IMR-90 (cell line): ENCODE results near the gene RAP1GAP2. TPM values are rescaled to one million over a fixed set of nuclear protein-coding genes. Genes with fewer than 3 reads are reported as not detected.

Source experiments
- ATAC-seq: fragments of 200-7000 bp; cut with Tn5 transposase; 2 replicates; pipeline ENCODE4 v1.9.1; 2020; ENCODE audit warnings: low read depth, mild to moderate bottlenecking, moderate library complexity
- BruUV-seq: library from RNA; stranded (reverse); fragments of 400-500 nt; replicated peaks from 2 replicates; lab custom pipeline; 2021; lab: Mats Ljungman, UMichigan
- CTCF ChIA-PET: fragments of 300-600 bp; formaldehyde crosslinking; extraction: SDS; loops from one replicate; lab custom pipeline; 2021; ENCODE audit warnings: antibody characterized with exemption; lab: Yijun Ruan, JAX
- POLR2A ChIA-PET: fragments of 300-600 bp; sonication (Branson Sonifier 250); formaldehyde crosslinking; loops from one replicate; lab custom pipeline; 2022; ENCODE audit warnings: antibody characterized with exemption; ENCODE audit not compliant: unreplicated experiment; lab: Charles Lee
- DNase-seq: peaks from one replicate; pipeline ENCODE4 v3.0.0; 2013
- H2AFZ ChIP-seq: replicated peaks from 2 replicates; pipeline ENCODE3; 2013; ENCODE audit warnings: low read length, mild to moderate bottlenecking; ENCODE audit not compliant: poor library complexity
- H2AK5ac ChIP-seq: 2 replicates; pipeline ENCODE4 v1.6.1; 2013; ENCODE audit warnings: low read depth, low read length, inconsistent platforms
- H2AK9ac ChIP-seq: replicated peaks from 2 replicates; pipeline ENCODE3; 2013; ENCODE audit warnings: mild to moderate bottlenecking, low read depth, low read length, moderate library complexity; ENCODE audit not compliant: poor library complexity
- H2BK120ac ChIP-seq: 2 replicates; pipeline ENCODE4 v1.6.1; 2013; ENCODE audit warnings: low read depth, low read length, inconsistent platforms
- H2BK15ac ChIP-seq: 3 replicates; pipeline ENCODE4 v1.6.1; 2013; ENCODE audit warnings: low read depth, low read length, inconsistent platforms
- H2BK20ac ChIP-seq: 2 replicates; pipeline ENCODE4 v1.6.1; 2013; ENCODE audit warnings: low read depth, mild to moderate bottlenecking, inconsistent platforms, low read length, moderate library complexity
- H2BK5ac ChIP-seq: 2 replicates; pipeline ENCODE4 v1.6.1; 2013; ENCODE audit warnings: mild to moderate bottlenecking, low read depth, low read length, inconsistent platforms; ENCODE audit not compliant: poor library complexity, severe bottlenecking
- H3K14ac ChIP-seq: replicated peaks from 2 replicates; pipeline ENCODE4 v1.6.1; 2013; ENCODE audit warnings: low read depth, low read length, inconsistent platforms
- H3K18ac ChIP-seq: 2 replicates; pipeline ENCODE4 v1.6.1; 2013; ENCODE audit warnings: low read depth, low read length, control low read depth
- H3K23ac ChIP-seq: 2 replicates; pipeline ENCODE4 v1.6.1; 2013; ENCODE audit warnings: low read depth, low read length, inconsistent platforms
- H3K27ac ChIP-seq: 2 replicates; pipeline ENCODE4 v1.5.1; 2013; ENCODE audit warnings: mild to moderate bottlenecking, control low read depth, low read length; ENCODE audit not compliant: insufficient read depth
- H3K27me3 ChIP-seq: 2 replicates; pipeline ENCODE4 v1.6.1; 2013; ENCODE audit warnings: low read length; ENCODE audit not compliant: control insufficient read depth, insufficient read depth
- H3K36me3 ChIP-seq: 2 replicates; pipeline ENCODE4 v1.6.1; 2013; ENCODE audit warnings: low read length, mixed read lengths; ENCODE audit not compliant: control insufficient read depth, insufficient read depth
- H3K4ac ChIP-seq: 2 replicates; pipeline ENCODE4 v1.6.1; 2013; ENCODE audit warnings: low read depth, low read length, inconsistent platforms
- H3K4me1 ChIP-seq: 2 replicates; pipeline ENCODE4 v1.6.1; 2013; ENCODE audit warnings: low read length, mixed read lengths; ENCODE audit not compliant: control insufficient read depth, insufficient read depth
- H3K4me2 ChIP-seq: 2 replicates; pipeline ENCODE4 v1.6.1; 2013; ENCODE audit warnings: low read depth, mild to moderate bottlenecking, control low read depth, low read length, moderate library complexity
- H3K4me3 ChIP-seq: 2 replicates; pipeline ENCODE4 v1.5.1; 2013; ENCODE audit warnings: low read depth, mild to moderate bottlenecking, control low read depth, low read length, moderate library complexity; ENCODE audit not compliant: insufficient read depth
- H3K56ac ChIP-seq: 2 replicates; pipeline ENCODE4 v1.6.1; 2013; ENCODE audit warnings: low read length, inconsistent platforms; ENCODE audit not compliant: insufficient read depth; ENCODE audit errors: extremely low read depth
- H3K79me1 ChIP-seq, 2 experiments: 2 replicates each; pipeline ENCODE4 v1.6.1; 2013; ENCODE audit warnings: low read length in 2 of 2, inconsistent platforms in 1 of 2, low read depth in 1 of 2
- H3K9ac ChIP-seq: 2 replicates; pipeline ENCODE4 v1.6.1; 2013; ENCODE audit warnings: low read depth, low read length, control low read depth
- H3K9me1 ChIP-seq: 2 replicates; pipeline ENCODE4 v1.6.1; 2013; ENCODE audit warnings: low read length, inconsistent platforms; ENCODE audit not compliant: insufficient read depth
- H3K9me3 ChIP-seq: 2 replicates; pipeline ENCODE4 v1.6.1; 2013; ENCODE audit warnings: low read length; ENCODE audit not compliant: control insufficient read depth, insufficient read depth
- H4K20me1 ChIP-seq: 2 replicates; pipeline ENCODE4 v1.6.1; 2013; ENCODE audit warnings: low read length, inconsistent platforms; ENCODE audit not compliant: insufficient read depth
- H4K5ac ChIP-seq: 2 replicates; pipeline ENCODE4 v1.6.1; 2013; ENCODE audit warnings: mild to moderate bottlenecking, low read depth, low read length, control low read depth
- H4K8ac ChIP-seq, 2 experiments: 2 replicates each; pipeline ENCODE4 v1.6.1; 2013; ENCODE audit warnings: low read depth in 2 of 2, low read length in 2 of 2, control low read depth in 1 of 2, inconsistent platforms in 1 of 2
- H4K91ac ChIP-seq: 2 replicates; pipeline ENCODE4 v1.6.1; 2013; ENCODE audit warnings: low read depth, low read length, inconsistent platforms; ENCODE audit not compliant: insufficient read depth
- CHD1 ChIP-seq: IDR thresholded peaks from 2 replicates; pipeline ENCODE4 v1.6.1; 2012; ENCODE audit warnings: low read depth, low read length, improper control_type of control experiment
- MAFK ChIP-seq: IDR thresholded peaks from 2 replicates; pipeline ENCODE4 v1.6.1; 2012; ENCODE audit warnings: low read depth, low read length, improper control_type of control experiment
- MAZ ChIP-seq: IDR thresholded peaks from 2 replicates; pipeline ENCODE4 v1.6.1; 2012; ENCODE audit warnings: low read depth, mild to moderate bottlenecking, low read length, improper control_type of control experiment, moderate library complexity, borderline replicate concordance
- MXI1 ChIP-seq: IDR thresholded peaks from 2 replicates; pipeline ENCODE4 v1.6.1; 2012; ENCODE audit warnings: low read depth, mild to moderate bottlenecking, low read length, moderate library complexity, borderline replicate concordance
- RAD21 ChIP-seq: IDR thresholded peaks from 2 replicates; pipeline ENCODE4 v1.6.1; 2012; ENCODE audit warnings: low read length, improper control_type of control experiment
- RCOR1 ChIP-seq: IDR thresholded peaks from 2 replicates; pipeline ENCODE4 v1.6.1; 2012; ENCODE audit warnings: mild to moderate bottlenecking, low read length, improper control_type of control experiment; ENCODE audit not compliant: insufficient replicate concordance
- RFX5 ChIP-seq: IDR thresholded peaks from 2 replicates; pipeline ENCODE4 v1.8.0; 2012; ENCODE audit warnings: low read depth, mild to moderate bottlenecking, low read length, moderate library complexity
- WGBS, 2 experiments: methylation state at CpG; one replicate each; pipeline versions ENCODE4 v1.1.5 to v1.1.7; 2013; ENCODE audit warnings: missing lambda C conversion rate in 2 of 2; ENCODE audit not compliant: insufficient read length in 1 of 2; ENCODE audit errors: extremely low coverage in 2 of 2; 5-methylcytosine and 5-hydroxymethylcytosine counted together
- dilution Hi-C: fragments of 300-500 bp; cut with HindIII; formaldehyde crosslinking; loops from one replicate; pipeline ENCODE4 v1.14.3; 2018; ENCODE audit warnings: low sequenced_read_pairs; ENCODE audit not compliant: unreplicated experiment
- in situ Hi-C: fragments of 300-500 bp; cut with MboI; formaldehyde crosslinking; loops from 3 replicates; pipeline ENCODE4 v1.14.3; 2019; ENCODE audit warnings: low sequenced_read_pairs, inconsistent platforms, mixed read lengths
- intact Hi-C: fragments of 100-400 bp; cut with micrococcal nuclease; formaldehyde crosslinking; loops from 2 replicates; pipeline ENCODE4 v1.10.0; 2022
- polyA plus RNA-seq, 3 experiments: library from polyadenylated mRNA; depleted of rRNA; stranded (reverse); fragments of >200 nt; gene quantifications; 2 replicates each; pipeline ENCODE4 v1.2.3, GENCODE V29; 2012; ENCODE audit warnings: low replicate concordance in 1 of 3
- total RNA-seq: library from RNA; depleted of rRNA; stranded (reverse); fragments of >200 nt; gene quantifications from 2 replicates; pipeline ENCODE4 v1.2.3, GENCODE V29; 2012
- TF ChIP-seq, protein P1 (sequence below): fragments of 150-350 bp; IDR thresholded peaks from 2 replicates; pipeline ENCODE4 v1.6.1; 2016; ENCODE audit warnings: low read depth, mild to moderate bottlenecking, low read length, moderate library complexity, borderline replicate concordance

The RAP1GAP2 gene
- total and polyA plus RNA-seq, 2 of the 4 experiments (the other 2 are of a cell fraction): 5.7 to 7.5 TPM

- no peak overlapping the region for H4K91ac ChIP-seq
- H3K18ac ChIP-seq: no peak overlapping the region
- DNase-seq (no peak), ATAC-seq (no peak)
- H2BK5ac ChIP-seq: no peak overlapping the region
- H2BK120ac ChIP-seq: no peak overlapping the region
- H4K8ac ChIP-seq: no peak overlapping the region
- POLR2A ChIA-PET: no interaction called here
- WGBS, 2 experiments: 66% methylated on average over 3 of the region's 4 CpGs; no CpG with 5 or more reads in 1 of the 2 experiments
- H3K4me1 ChIP-seq: peaks cover 15% of the 10 kb centered on the region
- no peak overlapping the region for H2BK15ac ChIP-seq
- peak overlapping the region; percentile 50; the same call in 1 of the 2 replicates for H2AK5ac ChIP-seq
- no peaks in the 10 kb centered on the region for H3K9me3 ChIP-seq
- H3K79me1 ChIP-seq: peaks cover 4 to 12% of the 10 kb centered on the region in 2 experiments; a peak in 2 of 4 replicates
- H3K14ac ChIP-seq: no peak overlapping the region
- H3K56ac ChIP-seq: no peak overlapping the region
- H3K27me3 ChIP-seq: no peaks in the 10 kb centered on the region
- no peak overlapping the region for H3K9ac ChIP-seq
- no peak overlapping the region for H3K4me3 ChIP-seq
- no peak overlapping the region for H2BK20ac ChIP-seq
- peaks cover 14% of the 10 kb centered on the region for H3K9me1 ChIP-seq
- H2AFZ ChIP-seq: no peak overlapping the region
- H3K4ac ChIP-seq: no peak overlapping the region
- TF ChIP-seq MAZ (no peak), MXI1 (no peak), RAD21 (no peak), CHD1 (no peak), RFX5 (no peak), MAFK (no peak), RCOR1 (no peak)
- TF ChIP-seq, protein P1, sequence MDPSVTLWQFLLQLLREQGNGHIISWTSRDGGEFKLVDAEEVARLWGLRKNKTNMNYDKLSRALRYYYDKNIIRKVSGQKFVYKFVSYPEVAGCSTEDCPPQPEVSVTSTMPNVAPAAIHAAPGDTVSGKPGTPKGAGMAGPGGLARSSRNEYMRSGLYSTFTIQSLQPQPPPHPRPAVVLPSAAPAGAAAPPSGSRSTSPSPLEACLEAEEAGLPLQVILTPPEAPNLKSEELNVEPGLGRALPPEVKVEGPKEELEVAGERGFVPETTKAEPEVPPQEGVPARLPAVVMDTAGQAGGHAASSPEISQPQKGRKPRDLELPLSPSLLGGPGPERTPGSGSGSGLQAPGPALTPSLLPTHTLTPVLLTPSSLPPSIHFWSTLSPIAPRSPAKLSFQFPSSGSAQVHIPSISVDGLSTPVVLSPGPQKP: no peak
- no peak overlapping the region for H4K5ac ChIP-seq
- BruUV-seq: no TSS peak
- in situ Hi-C loops: no loop called here
- CTCF ChIA-PET: no interaction called here
- no peaks in the 10 kb centered on the region for H4K20me1 ChIP-seq
- no peak overlapping the region for H3K23ac ChIP-seq
- H2AK9ac ChIP-seq: no peak overlapping the region
- H3K4me2 ChIP-seq: no peak overlapping the region
- intact Hi-C loops: no loop called here
- H3K27ac ChIP-seq: no peak overlapping the region
- dilution Hi-C loops: no loop called here
- H3K36me3 ChIP-seq: no peaks in the 10 kb centered on the region
Observed at GRCh38 chr17:3006801-3007200, 210.6 kb downstream of the RAP1GAP2 start.
